K562 (cell line): ENCODE results near the gene RBM7. TPM values are rescaled to one million over a fixed set of nuclear protein-coding genes. Genes with fewer than 3 reads are reported as not detected.
A peak's percentile ranks its signal among the peaks of the same experiment; 100 is the strongest.

ENCODE experiments used
- ATAC-seq: fragments of 200-7000 bp; cut with Tn5 transposase; 3 replicates; pipeline ENCODE4 v1.9.1; 2020; ENCODE audit warnings: moderate library complexity
- BruUV-seq: library from RNA; stranded (reverse); fragments of 400-500 nt; replicated peaks from 2 replicates; lab custom pipeline; 2021; lab: Mats Ljungman, UMichigan
- CTCF ChIA-PET: fragments of 300-600 bp; formaldehyde crosslinking; extraction: SDS; loops from one replicate; lab custom pipeline; 2021; ENCODE audit warnings: low intra/inter-chr PET ratio; lab: Yijun Ruan, JAX
- POLR2A ChIA-PET: fragments of 300-600, 350-650 bp; sonication (Branson Sonifier 250); formaldehyde crosslinking; extraction: SDS; loops from one replicate; lab custom pipeline; 2021; ENCODE audit warnings: antibody characterized with exemption, inconsistent platforms; lab: Yijun Ruan, JAX
- DNase-seq, 4 experiments: peaks; one replicate each; pipeline versions ENCODE4 v3.0.0 to v3.0.0-alpha.2; 2011 to 2018; ENCODE audit warnings: low spot score in 3 of 4, mixed read lengths in 3 of 4; ENCODE audit errors: extremely low read depth in 1 of 4
- FAIRE-seq: peaks from 2 replicates; lab custom pipeline; 2011; peaks lifted over from hg19 to GRCh38; lab: Jason Lieb, UNC
- H2AFZ ChIP-seq: 2 replicates; pipeline ENCODE4 v1.6.0; 2011; ENCODE audit warnings: low read depth, low read length, control low read depth, inconsistent platforms
- H3K27ac ChIP-seq: fragments of 200-600 bp; 3 replicates; pipeline ENCODE4 v1.8.0; 2011; ENCODE audit warnings: low read depth, mild to moderate bottlenecking, control low read depth, inconsistent platforms, low read length, moderate library complexity, mixed read lengths; ENCODE audit errors: extremely low read depth
- H3K27me3 ChIP-seq, 2 experiments: fragments of 300-600 bp in 1 of 2; 2 replicates in 1 of 2; 3 replicates in 1 of 2; pipeline versions ENCODE4 v1.6.0 to v1.8.0; 2011; ENCODE audit warnings: inconsistent platforms in 2 of 2, low read length in 2 of 2, mild to moderate bottlenecking in 1 of 2, mixed read lengths in 1 of 2, moderate library complexity in 1 of 2; ENCODE audit not compliant: control insufficient read depth in 2 of 2, insufficient read depth in 2 of 2
- H3K36me3 ChIP-seq: fragments of 300-600 bp; 3 replicates; pipeline ENCODE4 v1.8.0; 2011; ENCODE audit warnings: mild to moderate bottlenecking, low read length, inconsistent platforms; ENCODE audit not compliant: control insufficient read depth, insufficient read depth
- H3K4me1 ChIP-seq, 2 experiments: fragments of 200-600 bp in 1 of 2; replicated peaks in 1 of 2; 2 replicates in 1 of 2; 3 replicates in 1 of 2; pipeline versions ENCODE4 v1.5.1 to v1.8.0; 2011; ENCODE audit warnings: inconsistent platforms in 2 of 2, low read length in 2 of 2, mild to moderate bottlenecking in 1 of 2, mixed read lengths in 1 of 2, moderate library complexity in 1 of 2; ENCODE audit not compliant: control insufficient read depth in 2 of 2, insufficient read depth in 2 of 2
- H3K4me2 ChIP-seq: 2 replicates; pipeline ENCODE4 v1.6.1; 2011; ENCODE audit warnings: low read length, control low read depth, inconsistent platforms, mixed read lengths; ENCODE audit not compliant: insufficient read depth
- H3K4me3 ChIP-seq: fragments of 200-600 bp; sonication (generic), shearing (Covaris generic); 2 replicates; pipeline ENCODE4 v1.5.1; 2016; ENCODE audit warnings: control low read depth, inconsistent platforms
- H3K79me2 ChIP-seq: fragments of 200-600 bp; 3 replicates; pipeline ENCODE4 v1.8.0; 2011; ENCODE audit warnings: low read length, inconsistent platforms; ENCODE audit not compliant: control insufficient read depth, insufficient read depth
- H3K9ac ChIP-seq, 2 experiments: 2 replicates each; pipeline versions ENCODE4 v1.6.0 to v1.6.1; 2011; ENCODE audit warnings: low read depth in 2 of 2, low read length in 2 of 2, control low read depth in 1 of 2, inconsistent platforms in 1 of 2, mild to moderate bottlenecking in 1 of 2, mixed read lengths in 1 of 2; ENCODE audit not compliant: insufficient read depth in 1 of 2
- H3K9me1 ChIP-seq: one replicate; pipeline ENCODE4 v1.6.0; 2011; ENCODE audit warnings: inconsistent platforms, mild to moderate bottlenecking, low read length, moderate library complexity; ENCODE audit not compliant: control insufficient read depth, insufficient read depth
- H3K9me3 ChIP-seq: replicated peaks from 2 replicates; pipeline ENCODE4 v1.5.1; 2011; ENCODE audit warnings: low read depth, low read length, inconsistent platforms; ENCODE audit not compliant: control insufficient read depth, insufficient read depth
- H4K20me1 ChIP-seq: replicated peaks from 2 replicates; pipeline ENCODE4 v1.6.1; 2011; ENCODE audit warnings: low read length, inconsistent platforms, mixed read lengths; ENCODE audit not compliant: control insufficient read depth, insufficient read depth
- ATF7 ChIP-seq: fragments of 450-650 bp; IDR thresholded peaks from 2 replicates; pipeline ENCODE4 v1.7.1; 2014; ENCODE audit warnings: mild to moderate bottlenecking, moderate library complexity
- CHD1 ChIP-seq: fragments of 200-600 bp; sonication (generic); IDR thresholded peaks from one replicate; pipeline ENCODE4 v1.6.1; 2012; ENCODE audit warnings: mild to moderate bottlenecking, moderate library complexity, low read length, inconsistent platforms
- DACH1 ChIP-seq: fragments of 450-650 bp; IDR thresholded peaks from 2 replicates; pipeline ENCODE4 v1.6.1; 2018; ENCODE audit not compliant: partially characterized antibody
- DIDO1 ChIP-seq: fragments of 450-650 bp; IDR thresholded peaks from 2 replicates; pipeline ENCODE4 v1.6.1; 2016; ENCODE audit warnings: low read depth, missing biosample characterization, missing genetic modification characterization
- HDGF ChIP-seq: fragments of 450-650 bp; IDR thresholded peaks from 2 replicates; pipeline ENCODE4 v1.6.1; 2016
- MCM3 ChIP-seq: fragments of 450-650 bp; IDR thresholded peaks from 2 replicates; pipeline ENCODE4 v1.6.1; 2016
- SAFB2 ChIP-seq: fragments of 200-400 bp; formaldehyde crosslinking; IDR thresholded peaks from 2 replicates; pipeline ENCODE4 v1.6.1; 2018; ENCODE audit warnings: borderline replicate concordance, low read length, low read depth, moderate library complexity; ENCODE audit not compliant: severe bottlenecking
- YY1 ChIP-seq, 3 experiments: IDR thresholded peaks; 2 replicates each; pipeline ENCODE4 v1.6.1; 2011; ENCODE audit warnings: low read length in 2 of 3, mild to moderate bottlenecking in 2 of 3, moderate library complexity in 2 of 3, borderline replicate concordance in 1 of 3, control low read depth in 1 of 3, low read depth in 1 of 3; ENCODE audit not compliant: insufficient read depth in 3 of 3, insufficient replicate concordance in 2 of 3, control insufficient read depth in 1 of 3, insufficient read length in 1 of 3; ENCODE audit errors: extremely low read depth in 1 of 3
- WGBS: fragments of 100-300 bp; shearing (Covaris generic); methylation state at CpG from one replicate; pipeline ENCODE4 v1.1.6; 2016; ENCODE audit warnings: low coverage, mixed read lengths; ENCODE audit not compliant: insufficient coverage; ENCODE audit errors: missing lambda C conversion rate; 5-methylcytosine and 5-hydroxymethylcytosine counted together
- in situ Hi-C: fragments of 300-500 bp; cut with MboI; formaldehyde crosslinking; loops from 4 replicates; pipeline ENCODE4 v1.15.0; 2018; ENCODE audit warnings: inconsistent platforms, mixed read lengths
- intact Hi-C: fragments of 100-400 bp; cut with micrococcal nuclease; formaldehyde crosslinking; loops from 2 replicates; pipeline ENCODE4 v1.14.2; 2022
- polyA plus RNA-seq, 8 experiments: library from polyadenylated mRNA; depleted of rRNA in 4 of 8; stranded (reverse) in 5 of 8; unstranded in 3 of 8; fragments of >200 nt; fragmentation: Nextera tagmentation in 2 of 8; fragmentation: Illumina TruSeq in 1 of 8; extraction: Ambion mirVana in 2 of 8; extraction: Trizol in 1 of 8; gene quantifications; 2 replicates each; pipeline versions ENCODE4 v1.2.1 to v1.2.3, GENCODE V29; 2011 to 2014; ENCODE audit warnings: inconsistent platforms in 1 of 8, missing spikeins in 1 of 8
- total RNA-seq, 7 experiments: library from RNA; depleted of rRNA in 6 of 7; stranded (reverse); fragments of >200 nt in 6 of 7; fragmentation: Illumina TruSeq in 2 of 7; extraction: Trizol in 2 of 7; gene quantifications; 2 replicates each; pipeline versions ENCODE4 v1.2.1 to v1.2.3, GENCODE V29; 2011 to 2021; ENCODE audit warnings: low replicate concordance in 1 of 7
- TF ChIP-seq, protein P1 (sequence below), 2 experiments: fragments of 450-650 bp in 1 of 2; sonication (generic) in 1 of 2; formaldehyde crosslinking in 1 of 2; IDR thresholded peaks in 1 of 2; conservative IDR thresholded peaks in 1 of 2; 2 replicates each; pipeline versions ENCODE4 v1.6.1 to v1.8.1; 2016 to 2023; ENCODE audit warnings: mild to moderate bottlenecking in 2 of 2, moderate library complexity in 2 of 2, inconsistent platforms in 1 of 2, missing genetic modification reagents in 1 of 2
- TF ChIP-seq, protein P2 (sequence below): sonication (generic); IDR thresholded peaks from 2 replicates; pipeline ENCODE4 v1.6.1; 2016
- TF ChIP-seq, protein P3 (sequence below): fragments of 450-650 bp; IDR thresholded peaks from 2 replicates; pipeline ENCODE4 v1.6.1; 2016

RBM7 gene
- total and polyA plus RNA-seq, 9 of the 15 experiments (the other 6 are each of a cell fraction or from before 2014, with no cell fraction given) = 26.0 to 76.8 (median 49.6) TPM

DNA sequence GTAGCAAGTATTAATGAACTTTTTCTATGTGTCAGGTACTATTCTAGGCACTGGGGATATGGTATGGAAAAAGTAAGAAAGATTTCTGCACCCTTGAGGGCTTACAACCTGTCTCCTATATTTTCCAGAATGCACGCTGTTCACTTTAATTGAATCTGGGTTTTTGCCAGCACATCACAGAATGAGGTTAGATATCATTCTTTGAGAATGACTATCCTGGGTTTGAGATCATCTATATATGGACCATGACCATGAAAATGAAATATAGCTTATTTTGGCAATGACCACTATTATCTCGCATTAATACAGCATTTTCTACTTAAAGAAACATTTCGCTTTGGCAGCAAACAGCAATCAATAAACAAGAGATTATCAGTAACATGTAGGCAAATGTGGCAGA is 47.0 kb upstream of the RBM7 start:
- POLR2A ChIA-PET = no interaction called here
- WGBS = 8% methylated on average over 3 of the region's 3 CpGs
- Histone ChIP-seq H3K9me1 (no peaks in the 10 kb centered on the region), H3K27ac (no peak overlapping the region)
- no peak for TF ChIP-seq HDGF
- peak; percentile 2 for TF ChIP-seq DACH1
- TF ChIP-seq SAFB2 = no peak
- TF ChIP-seq, all 486 proteins: peak for 1
- Histone ChIP-seq H3K4me2 (no peak overlapping the region), H3K36me3 (no peaks in the 10 kb centered on the region), H3K79me2 (no peaks in the 10 kb centered on the region), H3K9ac (no peak overlapping the region), H3K27me3 (peaks cover 0 to 2% of the 10 kb centered on the region in 2 experiments; a peak in 1 of 5 replicates), H3K4me1 (0 out of 5 replicates have a peak, but pooled peaks cover 0 to 6% of the 10 kb centered on the region in 2 experiments), H3K9me3 (no peaks in the 10 kb centered on the region), H4K20me1 (no peaks in the 10 kb centered on the region), H2AFZ (no peak overlapping the region), H3K4me3 (no peak overlapping the region)
- intact Hi-C loops = no loop called here
- ATAC-seq (no peak), FAIRE-seq (no peak), DNase-seq (no peak)
- CTCF ChIA-PET = no interaction called here
- BruUV-seq = no TSS peak
- in situ Hi-C loops = no loop called here

DNA sequence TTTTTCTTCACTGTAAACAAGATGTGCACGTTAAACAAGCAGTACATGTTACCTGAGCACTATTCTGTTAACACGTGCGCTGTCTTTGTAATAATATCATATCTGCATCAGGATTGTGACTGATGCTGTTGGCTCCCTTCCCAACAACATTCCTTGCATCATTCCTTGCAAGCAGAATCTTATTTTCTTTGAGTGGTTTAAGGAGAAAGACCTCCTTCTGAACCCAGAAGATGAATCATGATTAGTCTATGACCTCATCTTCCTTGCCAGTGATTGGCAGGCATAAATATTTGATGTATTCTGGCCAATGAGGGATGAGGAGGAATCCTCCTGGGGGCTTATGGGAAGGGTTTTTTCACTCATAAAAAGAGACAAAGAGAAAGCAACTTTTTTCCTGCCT is 46.4 kb upstream of the RBM7 start:
- ATAC-seq = peak; percentile 68; the same call in 2 of the 3 replicates
- Histone ChIP-seq H3K9ac (no peak overlapping the region), H3K4me3 (no peak overlapping the region), H3K9me1 (no peaks in the 10 kb centered on the region), H3K4me1 (0 out of 5 replicates have a peak, but pooled peaks cover 0 to 6% of the 10 kb centered on the region in 2 experiments), H3K36me3 (no peaks in the 10 kb centered on the region), H4K20me1 (no peaks in the 10 kb centered on the region), H3K27me3 (peaks cover 0 to 2% of the 10 kb centered on the region in 2 experiments; a peak in 1 of 5 replicates), H3K79me2 (no peaks in the 10 kb centered on the region), H3K9me3 (no peaks in the 10 kb centered on the region), H3K27ac (no peak overlapping the region), H2AFZ (no peak overlapping the region; the same call in 1 of the 2 replicates), H3K4me2 (no peak overlapping the region)
- FAIRE-seq = no peak
- intact Hi-C loops = no loop called here
- WGBS = 2% methylated on average over 3 of the region's 3 CpGs
- ChIA-PET POLR2A (no interaction called here), CTCF (no interaction called here)
- in situ Hi-C loops = no loop called here
- DNase-seq = peak in 2 of 4 experiments; percentile 61 to 63
- BruUV-seq = no TSS peak
- TF ChIP-seq, protein P1, sequence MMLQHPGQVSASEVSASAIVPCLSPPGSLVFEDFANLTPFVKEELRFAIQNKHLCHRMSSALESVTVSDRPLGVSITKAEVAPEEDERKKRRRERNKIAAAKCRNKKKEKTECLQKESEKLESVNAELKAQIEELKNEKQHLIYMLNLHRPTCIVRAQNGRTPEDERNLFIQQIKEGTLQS (IDR thresholded peaks at IDR 0.05) = peak; percentile 63
- TF ChIP-seq, protein P1 (CRISPR knock-in tag; conservative IDR thresholded peaks at IDR 0.05) = no peak
- no peak for TF ChIP-seq DIDO1 (tag)
- no peak for TF ChIP-seq CHD1
- TF ChIP-seq, protein P2, sequence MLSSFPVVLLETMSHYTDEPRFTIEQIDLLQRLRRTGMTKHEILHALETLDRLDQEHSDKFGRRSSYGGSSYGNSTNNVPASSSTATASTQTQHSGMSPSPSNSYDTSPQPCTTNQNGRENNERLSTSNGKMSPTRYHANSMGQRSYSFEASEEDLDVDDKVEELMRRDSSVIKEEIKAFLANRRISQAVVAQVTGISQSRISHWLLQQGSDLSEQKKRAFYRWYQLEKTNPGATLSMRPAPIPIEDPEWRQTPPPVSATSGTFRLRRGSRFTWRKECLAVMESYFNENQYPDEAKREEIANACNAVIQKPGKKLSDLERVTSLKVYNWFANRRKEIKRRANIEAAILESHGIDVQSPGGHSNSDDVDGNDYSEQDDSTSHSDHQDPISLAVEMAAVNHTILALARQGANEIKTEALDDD = no peak
- no peak for TF ChIP-seq MCM3
- peak; percentile 63; the same call in 1 of the 2 replicates for TF ChIP-seq ATF7
- no peak for TF ChIP-seq YY1 (IDR thresholded peaks at IDR 0.05; ENCODE audit: borderline replicate concordance in 1 of 3, control insufficient read depth in 1 of 3, extremely low read depth in 1 of 3, insufficient read depth in 3 of 3, insufficient read length in 1 of 3, insufficient replicate concordance in 2 of 3, low read depth in 1 of 3, low read length in 2 of 3)
- TF ChIP-seq, protein P3, sequence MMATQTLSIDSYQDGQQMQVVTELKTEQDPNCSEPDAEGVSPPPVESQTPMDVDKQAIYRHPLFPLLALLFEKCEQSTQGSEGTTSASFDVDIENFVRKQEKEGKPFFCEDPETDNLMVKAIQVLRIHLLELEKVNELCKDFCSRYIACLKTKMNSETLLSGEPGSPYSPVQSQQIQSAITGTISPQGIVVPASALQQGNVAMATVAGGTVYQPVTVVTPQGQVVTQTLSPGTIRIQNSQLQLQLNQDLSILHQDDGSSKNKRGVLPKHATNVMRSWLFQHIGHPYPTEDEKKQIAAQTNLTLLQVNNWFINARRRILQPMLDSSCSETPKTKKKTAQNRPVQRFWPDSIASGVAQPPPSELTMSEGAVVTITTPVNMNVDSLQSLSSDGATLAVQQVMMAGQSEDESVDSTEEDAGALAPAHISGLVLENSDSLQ = peak; percentile 80
